Measurements from ENCODE around the gene RETSAT.
"Not testable (repeated sequence)": the region's sequence is repeated elsewhere in the genome, so short reads cannot be mapped to it uniquely, and the experiment has no call there.

RETSAT gene

DNA sequence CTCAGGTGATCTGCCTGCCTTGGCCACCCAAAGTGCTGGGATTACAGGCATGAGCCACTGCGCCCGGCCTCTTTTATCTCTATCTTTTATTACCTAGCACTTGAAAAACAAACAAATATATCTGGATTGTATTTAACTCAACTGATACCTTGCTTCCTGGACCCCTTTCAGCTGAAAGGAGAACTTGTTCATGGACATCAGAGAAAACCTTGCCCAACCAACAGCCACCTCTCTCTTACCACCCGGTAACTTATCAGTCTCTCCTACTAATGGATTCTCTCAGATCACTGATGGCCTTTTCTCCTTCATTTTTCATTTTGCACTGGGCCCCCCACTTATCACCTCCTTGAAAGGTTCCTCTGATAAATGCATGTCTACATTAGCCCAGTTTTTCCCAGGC is 6.7 kb downstream of the RETSAT start:
- no peak overlapping the region for H3K4me3 ChIP-seq (ENCODE audit: low read depth, low read length)
- DNase-seq (ENCODE audit: low read depth): no peak
- TF ChIP-seq, protein P1, sequence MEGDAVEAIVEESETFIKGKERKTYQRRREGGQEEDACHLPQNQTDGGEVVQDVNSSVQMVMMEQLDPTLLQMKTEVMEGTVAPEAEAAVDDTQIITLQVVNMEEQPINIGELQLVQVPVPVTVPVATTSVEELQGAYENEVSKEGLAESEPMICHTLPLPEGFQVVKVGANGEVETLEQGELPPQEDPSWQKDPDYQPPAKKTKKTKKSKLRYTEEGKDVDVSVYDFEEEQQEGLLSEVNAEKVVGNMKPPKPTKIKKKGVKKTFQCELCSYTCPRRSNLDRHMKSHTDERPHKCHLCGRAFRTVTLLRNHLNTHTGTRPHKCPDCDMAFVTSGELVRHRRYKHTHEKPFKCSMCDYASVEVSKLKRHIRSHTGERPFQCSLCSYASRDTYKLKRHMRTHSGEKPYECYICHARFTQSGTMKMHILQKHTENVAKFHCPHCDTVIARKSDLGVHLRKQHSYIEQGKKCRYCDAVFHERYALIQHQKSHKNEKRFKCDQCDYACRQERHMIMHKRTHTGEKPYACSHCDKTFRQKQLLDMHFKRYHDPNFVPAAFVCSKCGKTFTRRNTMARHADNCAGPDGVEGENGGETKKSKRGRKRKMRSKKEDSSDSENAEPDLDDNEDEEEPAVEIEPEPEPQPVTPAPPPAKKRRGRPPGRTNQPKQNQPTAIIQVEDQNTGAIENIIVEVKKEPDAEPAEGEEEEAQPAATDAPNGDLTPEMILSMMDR (IDR thresholded peaks at IDR 0.05; ENCODE audit: low read depth, low read length, missing control alignments): no peak

DNA sequence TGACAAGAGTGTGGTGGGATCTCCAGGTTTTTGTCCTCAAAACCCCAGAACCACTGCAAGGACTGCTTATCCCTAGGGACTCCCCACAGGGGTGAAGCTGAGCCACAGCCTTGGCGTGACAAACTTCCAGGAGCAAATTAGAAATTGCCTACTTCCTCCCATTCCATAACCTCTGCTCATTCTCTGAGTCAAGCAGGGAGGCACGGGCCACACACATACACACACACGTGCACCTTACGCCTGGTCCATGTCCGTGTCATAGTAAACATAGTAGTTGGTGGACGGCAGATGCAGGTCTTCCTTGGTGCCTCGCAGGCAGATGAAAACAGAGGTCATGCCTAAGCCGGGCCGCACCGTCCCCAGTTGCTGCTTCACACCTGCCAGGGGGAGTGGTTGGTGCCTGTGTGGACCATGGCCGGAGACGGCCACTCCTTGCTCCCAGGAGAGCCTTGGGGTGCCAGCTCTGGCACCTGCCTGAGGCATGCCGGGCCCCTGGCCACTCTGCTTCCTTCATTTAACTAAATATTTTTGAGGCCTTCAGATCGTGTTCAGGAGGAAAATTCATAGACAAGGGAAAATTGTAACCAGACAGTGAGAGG is 9.9 kb downstream of the RETSAT start:
- H3K4me3 ChIP-seq (ENCODE audit: low read depth, low read length): no peak overlapping the region
- no peak for DNase-seq (ENCODE audit: low read depth)
- TF ChIP-seq, protein P1 (IDR thresholded peaks at IDR 0.05; ENCODE audit: low read depth, low read length, missing control alignments): no peak

DNA sequence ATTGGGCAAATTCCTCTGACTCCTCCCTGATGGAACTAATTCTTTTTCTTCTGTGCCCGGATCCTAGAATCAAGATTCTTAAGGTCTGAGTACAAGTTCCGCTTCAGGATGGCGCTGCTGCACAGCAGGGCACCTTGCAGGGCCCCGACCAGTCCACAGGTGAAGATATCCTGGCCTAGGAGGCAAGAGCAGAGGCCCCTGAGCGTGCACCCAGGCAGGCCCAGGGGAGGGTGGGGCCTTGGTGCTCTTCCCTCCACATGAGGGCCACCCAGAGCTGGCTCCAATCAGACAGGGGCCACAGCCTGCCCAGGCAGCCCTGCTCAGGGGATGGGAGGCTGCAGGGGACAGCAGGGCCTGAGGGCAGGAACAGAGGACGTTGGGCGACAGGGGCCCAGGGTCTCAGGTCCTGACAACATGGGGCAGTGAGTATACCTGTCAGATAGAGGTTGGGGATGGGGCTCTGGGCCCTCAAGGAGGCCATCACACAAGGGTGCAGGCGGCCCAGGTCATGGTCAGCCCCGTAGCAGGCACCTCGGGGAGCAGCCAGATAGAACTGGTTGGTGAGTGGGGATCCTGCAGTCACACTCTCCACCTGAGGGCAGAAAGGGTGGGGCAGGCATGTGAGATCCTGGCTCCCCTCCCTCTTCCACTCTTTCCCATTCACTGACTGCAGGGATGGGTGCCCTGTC is 11.0 kb downstream of the RETSAT start:
- not testable (repeated sequence) for H3K4me3 ChIP-seq (ENCODE audit: low read depth, low read length); DNase-seq (ENCODE audit: low read depth)

DNA sequence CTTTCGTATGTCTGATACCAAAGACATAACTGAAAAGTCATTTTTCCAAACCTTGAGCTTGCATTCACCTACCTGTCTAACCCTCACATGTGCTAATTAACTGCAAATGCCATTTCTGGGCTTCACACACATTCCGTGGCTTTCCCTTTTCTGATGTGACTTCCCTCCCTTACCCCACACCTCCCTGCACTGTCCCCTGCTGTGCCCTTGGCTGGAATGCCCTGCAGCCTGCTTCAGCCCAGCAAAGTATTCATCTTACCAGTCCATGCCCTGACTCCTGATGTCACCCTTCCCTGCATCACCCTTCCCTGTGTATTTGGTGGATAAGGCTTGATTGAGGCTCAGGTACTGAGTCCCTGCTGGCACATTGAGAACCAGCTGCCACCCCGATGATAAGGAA is 12.2 kb downstream of the RETSAT start:
- TF ChIP-seq, protein P1 (IDR thresholded peaks at IDR 0.05; ENCODE audit: low read depth, low read length, missing control alignments): no peak
- no peak overlapping the region for H3K4me3 ChIP-seq (ENCODE audit: low read depth, low read length)
- no peak for DNase-seq (ENCODE audit: low read depth)

DNA sequence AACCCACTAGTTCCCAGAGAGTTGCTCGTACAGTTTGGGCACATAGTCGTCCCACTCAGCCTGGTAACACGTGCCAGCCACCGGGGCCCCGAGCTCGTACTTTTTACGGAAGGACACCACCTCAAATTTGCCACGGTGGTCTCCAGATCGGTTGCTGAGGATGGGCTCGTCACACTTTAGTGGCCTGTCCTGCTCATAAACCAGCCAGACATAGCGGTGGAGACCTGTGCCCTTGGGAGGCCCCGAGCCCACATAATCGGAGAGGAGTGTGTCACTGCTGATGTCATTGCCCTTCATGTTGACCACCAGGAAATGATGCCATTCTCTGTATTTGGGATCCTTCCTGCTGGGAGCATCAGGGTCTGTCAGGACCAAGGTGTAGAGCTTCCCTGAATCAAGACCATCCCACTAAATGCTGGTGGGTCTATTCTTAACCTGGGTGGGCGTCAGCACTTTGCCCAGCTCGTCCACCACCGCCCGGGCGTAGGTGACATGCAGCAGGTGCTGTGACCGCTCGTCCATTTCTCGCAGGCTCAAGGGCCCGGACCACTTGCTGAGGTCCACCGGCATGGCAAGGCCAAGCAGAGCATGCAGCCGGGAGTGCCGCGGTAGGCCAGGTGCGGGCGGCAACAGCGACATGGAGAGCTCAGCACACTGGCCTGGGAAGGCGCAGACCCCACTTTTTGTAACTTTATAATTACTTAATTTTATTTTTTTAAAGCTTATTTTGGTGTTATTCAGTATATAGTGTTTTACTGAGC is 12.9 kb downstream of the RETSAT start:
- H3K4me3 ChIP-seq (ENCODE audit: low read depth, low read length): no peak overlapping the region
- no peak for DNase-seq (ENCODE audit: low read depth)
- TF ChIP-seq, protein P1 (IDR thresholded peaks at IDR 0.05; ENCODE audit: low read depth, low read length, missing control alignments): no peak

DNA sequence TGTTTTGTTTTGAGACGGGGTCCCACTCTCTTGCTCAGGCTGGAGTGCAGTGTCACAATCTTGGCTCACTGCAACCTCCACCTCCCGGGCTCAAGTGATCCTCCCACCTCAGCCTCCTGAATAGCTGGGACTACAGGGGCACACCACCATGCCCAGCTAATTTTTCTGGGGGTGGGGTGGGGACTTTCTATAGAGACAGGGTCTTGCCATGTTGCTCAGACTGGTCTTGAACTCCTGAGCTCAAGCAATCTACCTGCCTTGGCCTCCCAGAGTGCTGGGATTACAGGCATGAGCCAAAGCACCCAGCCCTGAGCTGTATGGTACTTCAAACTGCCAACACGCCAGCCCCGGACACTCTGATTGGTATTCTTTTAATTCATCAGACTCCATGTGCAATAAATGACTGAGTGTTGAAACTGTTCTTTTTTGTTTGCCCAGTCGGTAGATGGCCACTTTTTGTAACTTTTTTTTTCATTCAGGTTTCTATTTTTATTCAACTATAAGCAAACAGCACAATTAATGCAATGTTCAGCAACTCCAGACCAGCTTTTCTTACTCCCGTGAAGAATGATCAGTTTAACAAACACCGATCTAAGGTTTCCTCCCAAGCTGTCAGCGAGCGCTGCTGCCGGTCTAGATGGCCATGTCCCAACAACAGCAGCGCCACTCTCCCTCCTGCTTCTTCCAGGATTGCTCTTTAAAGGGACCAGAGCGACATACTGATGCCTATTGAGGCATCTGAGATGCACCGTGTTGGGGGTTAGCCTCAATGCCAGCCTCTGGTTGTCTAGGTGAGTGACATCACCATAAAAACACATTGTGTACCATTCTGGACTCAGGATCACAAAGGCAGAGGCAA is 14.1 kb downstream of the RETSAT start:
- DNase-seq (ENCODE audit: low read depth): no peak
- no peak overlapping the region for H3K4me3 ChIP-seq (ENCODE audit: low read depth, low read length)
- TF ChIP-seq, protein P1 (IDR thresholded peaks at IDR 0.05; ENCODE audit: low read depth, low read length, missing control alignments): no peak

DNA sequence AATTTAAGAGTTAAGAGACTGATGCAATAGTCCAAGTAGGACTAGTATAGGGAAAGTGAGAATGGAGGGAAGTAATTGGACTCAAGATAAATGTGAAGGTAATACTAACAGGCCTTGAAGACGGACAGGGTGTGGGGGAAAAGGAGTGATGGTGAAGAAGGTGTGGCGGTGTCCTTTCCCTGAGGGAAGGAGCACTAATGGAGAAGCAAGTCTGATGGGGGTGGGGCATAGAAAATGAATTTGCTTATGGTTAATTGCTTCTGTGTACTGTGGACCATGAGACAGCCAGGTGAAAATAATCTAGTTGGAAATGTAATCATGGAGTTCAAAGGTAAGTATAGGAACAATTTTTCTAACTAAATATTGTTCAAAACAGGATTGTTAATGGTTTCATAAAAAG is 19.4 kb downstream of the RETSAT start:
- DNase-seq (ENCODE audit: low read depth): no peak
- no peak overlapping the region for H3K4me3 ChIP-seq (ENCODE audit: low read depth, low read length)
- TF ChIP-seq, protein P1 (IDR thresholded peaks at IDR 0.05; ENCODE audit: low read depth, low read length, missing control alignments): no peak

DNA sequence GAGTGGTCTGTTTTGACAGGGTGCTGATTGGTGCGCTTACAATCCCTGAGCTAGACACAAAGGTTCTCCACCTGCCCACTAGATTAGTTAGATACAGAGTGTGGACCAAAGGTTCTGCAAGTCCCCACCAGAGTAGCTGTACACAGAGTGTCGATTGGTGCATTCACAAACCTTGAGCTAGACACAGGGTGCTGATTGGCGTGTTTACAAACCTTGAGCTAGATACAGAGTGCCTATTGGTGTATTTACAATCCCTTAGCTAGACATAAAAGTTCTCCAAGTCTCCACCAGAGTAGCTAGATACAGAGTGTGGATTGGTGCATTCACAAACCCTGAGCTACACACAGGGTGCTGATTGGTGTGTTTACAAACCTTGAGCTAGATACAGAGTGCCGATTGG is 20.5 kb downstream of the RETSAT start:
- not testable (repeated sequence) for H3K4me3 ChIP-seq (ENCODE audit: low read depth, low read length); DNase-seq (ENCODE audit: low read depth)

All from GM12864 (cell line).